HCT116 (cell line): ENCODE measurements around the gene KLHDC9. TPM values are rescaled to one million over a fixed set of nuclear protein-coding genes. Genes with fewer than 3 reads are reported as not detected.
A peak's percentile ranks its signal among the peaks of the same experiment; 100 is the strongest.

Experiments used
- ATAC-seq: fragments of 200-7000 bp; cut with Tn5 transposase; 2 replicates; pipeline ENCODE4 v1.9.1; 2020; ENCODE audit warnings: mild to moderate bottlenecking, moderate library complexity
- BruUV-seq: library from RNA; stranded (reverse); fragments of 400-500 nt; replicated peaks from 2 replicates; lab custom pipeline; 2021; lab: Mats Ljungman, UMichigan
- CTCF ChIA-PET: fragments of 300-600 bp; sonication (Branson Sonifier 250); formaldehyde crosslinking; loops from one replicate; lab custom pipeline; 2021; ENCODE audit warnings: antibody characterized with exemption; lab: Charles Lee
- POLR2A ChIA-PET: fragments of 300-600, 350-600 bp; sonication (Branson Sonifier 250); formaldehyde crosslinking; loops from one replicate; lab custom pipeline; 2021; ENCODE audit warnings: antibody characterized with exemption; lab: Charles Lee
- RAD21 ChIA-PET, 2 experiments: fragments of 300-600 bp; sonication (Branson Sonifier 250); formaldehyde crosslinking; loops; one replicate each; lab custom pipeline; 2023; ENCODE audit warnings: low total read pairs in 2 of 2; ENCODE audit not compliant: uncharacterized antibody in 2 of 2, unreplicated experiment in 2 of 2, low non-redundant PET in 1 of 2; lab: Charles Lee
- DNase-seq: peaks from one replicate; pipeline ENCODE4 v3.0.0-alpha.2; 2010; ENCODE audit warnings: low read depth, low spot score
- H2AFZ ChIP-seq: fragments of 200-600 bp; shearing (Covaris generic), sonication (generic); 2 replicates; pipeline ENCODE4 v1.6.1; 2017; ENCODE audit warnings: low read depth, mixed run types, mixed read lengths, antibody characterized with exemption, low read length; ENCODE audit not compliant: poor library complexity, severe bottlenecking
- H3K27ac ChIP-seq: 2 replicates; pipeline ENCODE4 v1.5.1; 2012; ENCODE audit warnings: low read depth, low read length
- H3K27me3 ChIP-seq: fragments of 200-600 bp; sonication (generic); 2 replicates; pipeline ENCODE4 v1.6.1; 2016; ENCODE audit warnings: mixed run types, low read length, mixed read lengths; ENCODE audit not compliant: insufficient read depth
- H3K36me3 ChIP-seq, 2 experiments: fragments of 200-500 bp in 1 of 2; fragments of 200-600 bp in 1 of 2; sonication (Bioruptor generic) in 1 of 2; sonication (generic) in 1 of 2; 2 replicates each; pipeline versions ENCODE4 v1.5.1 to v1.6.1; 2014 to 2016; ENCODE audit warnings: low read length in 2 of 2, inconsistent platforms in 1 of 2, mixed read lengths in 1 of 2, mixed run types in 1 of 2; ENCODE audit not compliant: insufficient read depth in 2 of 2, control insufficient read depth in 1 of 2
- H3K4me1 ChIP-seq, 2 experiments: fragments of 200-600 bp in 1 of 2; sonication (generic) in 1 of 2; 2 replicates each; pipeline versions ENCODE4 v1.5.1 to v1.6.1; 2012 to 2017; ENCODE audit warnings: low read length in 2 of 2, inconsistent platforms in 1 of 2, mild to moderate bottlenecking in 1 of 2, mixed read lengths in 1 of 2, mixed run types in 1 of 2, moderate library complexity in 1 of 2; ENCODE audit not compliant: insufficient read depth in 2 of 2, control insufficient read depth in 1 of 2
- H3K4me2 ChIP-seq: fragments of 200-600 bp; sonication (generic); 2 replicates; pipeline ENCODE4 v1.6.1; 2017; ENCODE audit warnings: mixed run types, low read length, mixed read lengths
- H3K4me3 ChIP-seq, 2 experiments: fragments of 200-600 bp in 1 of 2; sonication (generic) in 1 of 2; replicated peaks in 1 of 2; 2 replicates each; pipeline ENCODE4 v1.5.1; 2011 to 2016; ENCODE audit warnings: low read length in 2 of 2, control low read depth in 1 of 2, low read depth in 1 of 2, mild to moderate bottlenecking in 1 of 2, mixed read lengths in 1 of 2, mixed run types in 1 of 2
- H3K79me2 ChIP-seq: fragments of 200-600 bp; sonication (generic); 2 replicates; pipeline ENCODE4 v1.6.1; 2017; ENCODE audit warnings: mild to moderate bottlenecking, mixed run types, low read length, moderate library complexity, mixed read lengths; ENCODE audit not compliant: insufficient read depth
- H3K9ac ChIP-seq: fragments of 200-600 bp; sonication (generic); 2 replicates; pipeline ENCODE4 v1.6.1; 2016; ENCODE audit warnings: low read length, mixed read lengths
- H3K9me2 ChIP-seq: fragments of 200-600 bp; sonication (generic), shearing (Covaris generic); 2 replicates; pipeline ENCODE4 v1.6.1; 2017; ENCODE audit warnings: mixed run types, mild to moderate bottlenecking, moderate library complexity; ENCODE audit not compliant: insufficient read depth
- H3K9me3 ChIP-seq, 2 experiments: fragments of 200-500 bp in 1 of 2; fragments of 200-600 bp in 1 of 2; sonication (Bioruptor generic) in 1 of 2; sonication (generic) in 1 of 2; 2 replicates each; pipeline ENCODE4 v1.6.1; 2014 to 2017; ENCODE audit warnings: low read length in 2 of 2, mixed read lengths in 2 of 2, inconsistent platforms in 1 of 2, low read depth in 1 of 2, mild to moderate bottlenecking in 1 of 2, mixed run types in 1 of 2, moderate library complexity in 1 of 2; ENCODE audit not compliant: control insufficient read depth in 1 of 2, insufficient read depth in 1 of 2
- H4K20me1 ChIP-seq: fragments of 200-600 bp; sonication (generic), shearing (Covaris generic); 2 replicates; pipeline ENCODE4 v1.6.1; 2017; ENCODE audit warnings: mixed run types, mild to moderate bottlenecking, moderate library complexity; ENCODE audit not compliant: insufficient read depth
- POLR2AphosphoS5 ChIP-seq: IDR thresholded peaks from 2 replicates; pipeline ENCODE4 v1.6.1; 2011; ENCODE audit warnings: mild to moderate bottlenecking, low read depth, low read length, moderate library complexity
- RAD21 ChIP-seq: IDR thresholded peaks from 2 replicates; pipeline ENCODE4 v1.6.1; 2012; ENCODE audit warnings: low read depth, mild to moderate bottlenecking
- SP1 ChIP-seq: IDR thresholded peaks from 2 replicates; pipeline ENCODE4 v1.6.1; 2012; ENCODE audit warnings: low read depth
- intact Hi-C: fragments of 100-400 bp; cut with micrococcal nuclease; formaldehyde crosslinking; loops from 2 replicates; pipeline ENCODE4 v1.10.0; 2022
- total RNA-seq: library from RNA; stranded (reverse); gene quantifications from one replicate; pipeline ENCODE4 v1.2.1, GENCODE V29; 2021; ENCODE audit not compliant: unreplicated experiment
- TF ChIP-seq, protein P1 (sequence below): IDR thresholded peaks from 2 replicates; pipeline ENCODE4 v1.6.1; 2012; ENCODE audit warnings: low read depth

The KLHDC9 gene
- total RNA-seq, 1 experiment from 2014 or later: 1.4 TPM

DNA sequence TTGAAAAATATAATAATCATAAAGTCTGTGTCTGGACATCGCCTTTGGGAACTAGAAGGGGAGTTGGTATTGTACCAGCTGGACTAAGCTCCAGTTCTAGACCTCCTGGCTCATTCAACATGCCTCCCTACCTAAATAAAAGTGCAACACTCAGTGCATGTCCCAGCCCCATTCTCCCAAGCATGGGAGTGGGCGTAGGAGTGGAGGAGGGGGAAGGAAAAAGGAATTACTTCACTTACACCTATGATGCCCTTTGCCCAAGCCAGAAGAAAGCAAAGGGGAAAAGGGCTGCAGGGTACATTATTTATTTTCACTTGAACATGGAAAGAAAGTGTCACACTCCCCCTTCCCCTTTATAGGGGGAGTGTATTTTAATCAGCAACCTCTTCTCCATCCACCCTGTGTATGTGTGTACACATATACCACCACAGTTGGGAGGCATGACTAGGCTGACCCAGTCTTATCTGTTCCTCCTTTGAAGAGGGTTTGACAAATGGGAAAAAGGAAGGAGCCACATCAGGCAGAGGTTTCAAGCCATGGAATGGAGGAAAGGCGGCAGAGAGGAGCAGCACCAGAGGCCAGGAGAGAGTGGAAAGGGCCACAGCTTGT lies 23.0 kb downstream of the KLHDC9 start:
- Histone ChIP-seq H3K79me2 (peaks cover 54% of the 10 kb centered on the region), H3K27ac (no peak overlapping the region), H3K9ac (no peak overlapping the region), H2AFZ (no peak overlapping the region), H3K9me2 (no peaks in the 10 kb centered on the region), H3K4me1 (peaks cover 16 to 30% of the 10 kb centered on the region in 2 experiments), H4K20me1 (no peaks in the 10 kb centered on the region), H3K36me3 (peaks cover 17 to 49% of the 10 kb centered on the region in 2 experiments), H3K27me3 (no peaks in the 10 kb centered on the region), H3K9me3 (no peaks in the 10 kb centered on the region), H3K4me2 (no peak overlapping the region), H3K4me3 (no peak overlapping the region)
- intact Hi-C loops: no loop called here
- ATAC-seq (no peak), DNase-seq (no peak)
- POLR2A ChIA-PET: interaction anchor here (0.6 to 0.8 kb wide), 3 partner anchors 12 to 847 kb away, joined by 3 to 4 read pairs (median 3); partner anchors contain the start of gene DEDD
- RAD21 ChIA-PET: no interaction called here
- CTCF ChIA-PET: no interaction called here
- peak; percentile 15; the same call in 1 of the 2 replicates for TF ChIP-seq POLR2AphosphoS5
- no peak for TF ChIP-seq RAD21
- TF ChIP-seq SP1: no peak
- BruUV-seq: no TSS peak

GRCh38 chr1:161121834-161122233 lies 23.7 kb downstream of the KLHDC9 start:
- Histone ChIP-seq H3K4me2 (no peak overlapping the region), H3K9me3 (no peaks in the 10 kb centered on the region), H3K79me2 (peaks cover 49% of the 10 kb centered on the region), H3K36me3 (peaks cover 17 to 51% of the 10 kb centered on the region in 2 experiments), H3K9ac (no peak overlapping the region), H2AFZ (no peak overlapping the region), H3K4me1 (peaks cover 10 to 23% of the 10 kb centered on the region in 2 experiments), H3K9me2 (no peaks in the 10 kb centered on the region), H3K4me3 (no peak overlapping the region), H3K27me3 (no peaks in the 10 kb centered on the region), H4K20me1 (no peaks in the 10 kb centered on the region), H3K27ac (no peak overlapping the region)
- ChIA-PET POLR2A (interaction anchor here (0.7 to 0.8 kb wide), 2 partner anchors 11 to 848 kb away, joined by 3 read pairs; partner anchors contain the start of gene DEDD), RAD21 (no interaction called here), CTCF (no interaction called here)
- intact Hi-C loops: no loop called here
- no TSS peak for BruUV-seq
- TF ChIP-seq, protein P1, sequence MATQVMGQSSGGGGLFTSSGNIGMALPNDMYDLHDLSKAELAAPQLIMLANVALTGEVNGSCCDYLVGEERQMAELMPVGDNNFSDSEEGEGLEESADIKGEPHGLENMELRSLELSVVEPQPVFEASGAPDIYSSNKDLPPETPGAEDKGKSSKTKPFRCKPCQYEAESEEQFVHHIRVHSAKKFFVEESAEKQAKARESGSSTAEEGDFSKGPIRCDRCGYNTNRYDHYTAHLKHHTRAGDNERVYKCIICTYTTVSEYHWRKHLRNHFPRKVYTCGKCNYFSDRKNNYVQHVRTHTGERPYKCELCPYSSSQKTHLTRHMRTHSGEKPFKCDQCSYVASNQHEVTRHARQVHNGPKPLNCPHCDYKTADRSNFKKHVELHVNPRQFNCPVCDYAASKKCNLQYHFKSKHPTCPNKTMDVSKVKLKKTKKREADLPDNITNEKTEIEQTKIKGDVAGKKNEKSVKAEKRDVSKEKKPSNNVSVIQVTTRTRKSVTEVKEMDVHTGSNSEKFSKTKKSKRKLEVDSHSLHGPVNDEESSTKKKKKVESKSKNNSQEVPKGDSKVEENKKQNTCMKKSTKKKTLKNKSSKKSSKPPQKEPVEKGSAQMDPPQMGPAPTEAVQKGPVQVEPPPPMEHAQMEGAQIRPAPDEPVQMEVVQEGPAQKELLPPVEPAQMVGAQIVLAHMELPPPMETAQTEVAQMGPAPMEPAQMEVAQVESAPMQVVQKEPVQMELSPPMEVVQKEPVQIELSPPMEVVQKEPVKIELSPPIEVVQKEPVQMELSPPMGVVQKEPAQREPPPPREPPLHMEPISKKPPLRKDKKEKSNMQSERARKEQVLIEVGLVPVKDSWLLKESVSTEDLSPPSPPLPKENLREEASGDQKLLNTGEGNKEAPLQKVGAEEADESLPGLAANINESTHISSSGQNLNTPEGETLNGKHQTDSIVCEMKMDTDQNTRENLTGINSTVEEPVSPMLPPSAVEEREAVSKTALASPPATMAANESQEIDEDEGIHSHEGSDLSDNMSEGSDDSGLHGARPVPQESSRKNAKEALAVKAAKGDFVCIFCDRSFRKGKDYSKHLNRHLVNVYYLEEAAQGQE: no peak
- peak; percentile 45; the same call in 1 of the 2 replicates for TF ChIP-seq POLR2AphosphoS5
- ATAC-seq (no peak), DNase-seq (no peak)
